Tibial nerve (tissue), 4 donors: Measurements from ENCODE around the gene SPTBN4. TPM values are rescaled to one million over a fixed set of nuclear protein-coding genes. Genes with fewer than 3 reads are reported as not detected.
"Not testable (repeated sequence)": the region's sequence is repeated elsewhere in the genome, so short reads cannot be mapped to it uniquely, and the experiment has no call there.

Experiments used
- DNase-seq, 2 donors: peaks; one replicate each; pipeline ENCODE4 v3.0.0-alpha.2; 2019; ENCODE audit warnings: low spot score in 2 of 2
- H3K27ac ChIP-seq, 4 donors: fragments of 200-600 bp; sonication (generic) in 3 of 4; one replicate each; pipeline ENCODE4 v1.5.1; 2017 to 2019; ENCODE audit warnings: mild to moderate bottlenecking in 1 of 4
- H3K27me3 ChIP-seq, 2 donors: fragments of 200-600 bp; sonication (generic) in 1 of 2; one replicate each; pipeline versions ENCODE4 v1.5.1 to v1.6.0; 2017 to 2019
- H3K36me3 ChIP-seq, 3 donors: fragments of 200-600 bp; sonication (generic); one replicate each; pipeline ENCODE4 v1.5.1; 2018 to 2019
- H3K4me1 ChIP-seq, 4 donors: fragments of 200-600 bp; sonication (generic) in 3 of 4; one replicate each; pipeline ENCODE4 v1.5.1; 2017 to 2019
- H3K4me3 ChIP-seq, 4 donors: fragments of 200-600 bp; sonication (generic) in 3 of 4; one replicate each; pipeline ENCODE4 v1.5.1; 2017 to 2019; ENCODE audit warnings: mild to moderate bottlenecking in 1 of 4, moderate library complexity in 1 of 4
- H3K9me3 ChIP-seq, 4 donors: fragments of 200-600 bp; sonication (generic) in 3 of 4; one replicate each; pipeline ENCODE4 v1.5.1; 2017 to 2019
- EP300 ChIP-seq, 2 donors: sonication (generic); formaldehyde crosslinking; IDR thresholded peaks; one replicate each; pipeline ENCODE4 v1.6.1; 2017; ENCODE audit warnings: antibody characterized with exemption in 2 of 2, mild to moderate bottlenecking in 1 of 2
- POLR2A ChIP-seq, 2 donors: fragments of 450-650 bp; IDR thresholded peaks; one replicate each; pipeline ENCODE4 v1.6.1; 2017; ENCODE audit warnings: antibody characterized with exemption in 2 of 2, mild to moderate bottlenecking in 2 of 2, moderate library complexity in 2 of 2
- WGBS, 2 donors: methylation state at CpG; one replicate each; pipeline ENCODE4 v1.1.5; 2018; 5-methylcytosine and 5-hydroxymethylcytosine counted together
- total RNA-seq, 4 donors: library from RNA; depleted of rRNA; stranded (reverse); fragments of >200 nt; gene quantifications; one replicate each; pipeline ENCODE4 v1.1.0, GENCODE V29; 2016
- TF ChIP-seq, protein P1 (sequence below), 5 experiments: fragments of 200-600 bp in 3 of 5; fragments of 450-650 bp in 2 of 5; sonication (generic) in 3 of 5; IDR thresholded peaks; one replicate each; pipeline ENCODE4 v1.5.1; 2016 to 2019; ENCODE audit warnings: antibody characterized with exemption in 5 of 5, mild to moderate bottlenecking in 3 of 5, moderate library complexity in 2 of 5

Gene SPTBN4
- total RNA-seq, 4 donors from 2014 or later = 14.9 to 24.0 (median 19.7) TPM

DNA sequence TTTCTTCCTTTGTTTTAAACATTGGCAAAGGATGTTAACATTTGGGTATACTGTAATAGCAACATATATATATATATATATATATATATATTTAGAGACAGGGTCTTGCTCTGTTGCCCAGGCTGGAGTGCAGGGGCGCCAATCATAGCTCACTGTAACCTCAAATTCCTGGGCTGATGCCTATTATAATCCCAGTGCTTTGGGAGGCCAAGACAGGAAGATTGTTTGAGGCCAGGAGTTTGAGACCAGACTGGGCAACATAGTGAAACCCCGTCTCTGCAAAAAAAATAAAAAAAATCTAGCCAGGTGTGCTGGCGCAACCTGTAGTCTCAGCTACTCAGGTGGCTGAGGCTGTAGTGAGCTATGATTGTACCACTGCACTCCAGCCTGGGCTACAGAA, 6.6 kb upstream of the SPTBN4 start:
- TF ChIP-seq, protein P1, sequence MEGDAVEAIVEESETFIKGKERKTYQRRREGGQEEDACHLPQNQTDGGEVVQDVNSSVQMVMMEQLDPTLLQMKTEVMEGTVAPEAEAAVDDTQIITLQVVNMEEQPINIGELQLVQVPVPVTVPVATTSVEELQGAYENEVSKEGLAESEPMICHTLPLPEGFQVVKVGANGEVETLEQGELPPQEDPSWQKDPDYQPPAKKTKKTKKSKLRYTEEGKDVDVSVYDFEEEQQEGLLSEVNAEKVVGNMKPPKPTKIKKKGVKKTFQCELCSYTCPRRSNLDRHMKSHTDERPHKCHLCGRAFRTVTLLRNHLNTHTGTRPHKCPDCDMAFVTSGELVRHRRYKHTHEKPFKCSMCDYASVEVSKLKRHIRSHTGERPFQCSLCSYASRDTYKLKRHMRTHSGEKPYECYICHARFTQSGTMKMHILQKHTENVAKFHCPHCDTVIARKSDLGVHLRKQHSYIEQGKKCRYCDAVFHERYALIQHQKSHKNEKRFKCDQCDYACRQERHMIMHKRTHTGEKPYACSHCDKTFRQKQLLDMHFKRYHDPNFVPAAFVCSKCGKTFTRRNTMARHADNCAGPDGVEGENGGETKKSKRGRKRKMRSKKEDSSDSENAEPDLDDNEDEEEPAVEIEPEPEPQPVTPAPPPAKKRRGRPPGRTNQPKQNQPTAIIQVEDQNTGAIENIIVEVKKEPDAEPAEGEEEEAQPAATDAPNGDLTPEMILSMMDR (IDR thresholded peaks at IDR 0.05) = no peak
- TF ChIP-seq EP300 (IDR thresholded peaks at IDR 0.05) (no peak), POLR2A (IDR thresholded peaks at IDR 0.05) (no peak)
- Histone ChIP-seq H3K27ac (no peak overlapping the region), H3K9me3 (no peaks in the 10 kb centered on the region), H3K4me3 (no peak overlapping the region), H3K4me1 (peaks cover 0 to 27% (median 15%) of the 10 kb centered on the region in 4 donors), H3K36me3 (peaks cover 0 to 31% (median 0%) of the 10 kb centered on the region in 3 donors), H3K27me3 (no peaks in the 10 kb centered on the region)
- no peak for DNase-seq
- 89 to 92% methylated on average over 3 of the region's 3 CpGs for WGBS, 2 donors

DNA sequence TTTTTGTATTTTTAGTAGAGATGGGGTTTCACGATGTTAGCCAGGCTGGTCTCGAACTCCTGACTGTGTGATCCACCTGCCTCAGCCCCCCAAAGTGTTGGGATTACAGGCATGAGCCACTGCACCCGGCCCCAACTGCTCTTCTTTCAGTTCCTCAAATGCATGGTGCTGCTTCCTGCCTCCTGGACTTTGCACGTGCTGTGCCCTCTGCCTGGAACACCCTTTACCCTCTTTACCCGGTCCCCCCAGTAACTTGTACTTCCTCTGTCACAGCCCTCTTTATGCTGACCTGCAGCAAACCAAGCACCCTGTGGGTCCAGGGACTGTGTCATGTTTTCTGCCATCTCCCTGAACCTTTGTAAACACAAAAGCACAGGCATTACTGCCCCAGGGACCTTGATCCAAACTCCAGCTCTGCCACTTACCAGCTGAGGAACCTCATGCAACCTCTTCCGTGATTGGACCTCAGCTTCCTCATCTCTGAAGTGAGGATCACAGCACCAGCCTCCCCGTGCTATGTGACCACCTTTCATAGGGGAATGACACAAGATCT, 5.1 kb upstream of the SPTBN4 start:
- Histone ChIP-seq H3K4me3 (no peak overlapping the region), H3K9me3 (no peaks in the 10 kb centered on the region), H3K27ac (peak overlapping the region in 1 of 4 donors; percentile 36), H3K36me3 (peaks cover 0 to 18% (median 0%) of the 10 kb centered on the region in 3 donors), H3K4me1 (peaks cover 0 to 32% (median 23%) of the 10 kb centered on the region in 4 donors), H3K27me3 (no peaks in the 10 kb centered on the region)
- TF ChIP-seq EP300 (IDR thresholded peaks at IDR 0.05) = peak in 1 of 2 donors; percentile 43
- TF ChIP-seq, protein P1 (IDR thresholded peaks at IDR 0.05) = no peak
- WGBS, 2 donors = 68 to 72% methylated on average over 7 of the region's 7 CpGs
- DNase-seq = no peak

DNA sequence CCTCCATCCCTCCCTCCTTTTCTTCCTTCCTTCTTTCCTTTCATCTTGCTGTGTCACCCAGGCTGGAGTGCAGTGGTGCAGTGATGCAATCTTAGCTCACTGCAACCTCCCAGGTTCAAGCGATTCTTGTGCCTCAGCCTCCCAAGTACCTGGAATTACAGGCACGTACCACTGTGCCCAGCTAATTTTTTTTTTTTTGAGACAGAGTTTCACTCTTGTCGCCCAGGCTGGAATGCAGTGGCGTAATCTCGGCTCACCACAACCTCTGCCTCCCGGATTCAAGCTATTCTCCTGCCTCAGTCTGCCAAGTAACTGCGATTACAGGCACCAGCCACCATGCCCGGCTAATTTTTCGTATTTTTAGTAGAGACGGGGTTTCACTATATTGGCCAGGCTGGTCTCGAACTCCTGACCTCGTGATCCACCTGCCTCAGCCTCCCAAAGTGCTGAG, 3.2 kb upstream of the SPTBN4 start:
- Histone ChIP-seq H3K4me1 (peaks cover 0 to 40% (median 29%) of the 10 kb centered on the region in 4 donors), H3K27ac (peak overlapping the region in 3 of 4 donors; percentile 92 to 99 (median 98)), H3K4me3 (peak overlapping the region in 1 of 4 donors; percentile 85)
- 64 to 73% methylated on average over 12 of the region's 12 CpGs for WGBS, 2 donors
- not testable (repeated sequence) for H3K36me3 ChIP-seq, H3K9me3 ChIP-seq, H3K27me3 ChIP-seq, DNase-seq

DNA sequence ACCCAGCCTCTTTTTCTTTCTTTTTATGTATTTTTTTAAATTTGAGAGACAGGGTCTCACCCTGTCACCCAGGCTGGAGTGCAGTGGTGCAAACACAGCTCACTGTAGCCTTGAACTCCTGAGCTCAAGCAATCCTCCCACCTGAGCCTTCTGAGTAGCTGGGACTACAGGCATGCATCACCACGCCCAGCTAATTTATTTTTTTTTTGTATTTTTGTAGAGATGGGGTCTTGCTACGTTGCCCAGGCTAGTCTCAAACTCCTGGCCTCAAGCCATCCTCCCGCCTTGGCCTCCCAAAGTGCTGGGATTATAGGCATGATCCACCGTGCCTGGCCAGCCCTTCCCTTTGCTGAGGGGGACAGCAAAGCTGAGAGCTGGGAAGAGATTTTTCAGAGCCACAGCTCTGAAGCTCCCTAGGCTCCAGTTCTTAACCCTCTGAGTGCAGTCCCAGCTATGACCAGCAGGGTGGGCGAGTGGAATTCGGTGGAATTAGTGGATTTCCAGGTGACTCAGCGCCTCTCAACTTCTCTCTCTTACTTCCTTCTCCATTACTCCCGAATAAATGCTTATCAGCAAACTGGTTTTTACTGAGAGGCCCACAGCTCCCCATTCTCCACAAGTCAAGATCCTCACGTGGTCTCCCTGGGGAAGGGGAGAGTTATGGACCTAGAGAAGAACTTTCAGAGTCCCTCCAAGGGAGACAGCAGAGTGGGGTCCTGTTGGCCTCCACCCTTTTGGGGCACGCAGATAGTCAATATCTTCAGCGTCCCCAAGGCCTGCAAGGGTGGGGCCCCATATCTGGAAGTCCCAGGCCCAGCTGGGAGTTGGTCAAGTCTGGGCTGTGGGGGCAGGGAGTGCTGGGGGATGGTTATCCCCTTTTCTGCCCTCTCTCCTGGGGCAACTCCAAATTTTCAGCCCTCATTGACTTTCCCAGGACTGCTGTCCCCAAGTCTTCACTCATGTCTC, 2.5 kb upstream of the SPTBN4 start:
- peaks cover 0 to 40% (median 29%) of the 10 kb centered on the region in 4 donors for H3K4me1 ChIP-seq
- no peaks in the 10 kb centered on the region for H3K9me3 ChIP-seq
- H3K4me3 ChIP-seq = peak overlapping the region; percentile 59 to 94 (median 78)
- WGBS, 2 donors = 26 to 29% methylated on average over 11 of the region's 11 CpGs
- TF ChIP-seq, protein P1 (IDR thresholded peaks at IDR 0.05) = peak; percentile 77 to 89 (median 84)
- TF ChIP-seq EP300 (IDR thresholded peaks at IDR 0.05) (peak in 1 of 2 donors; percentile 48), POLR2A (IDR thresholded peaks at IDR 0.05) (no peak)
- no peaks in the 10 kb centered on the region for H3K36me3 ChIP-seq
- peak overlapping the region; percentile 92 to 99 (median 96) for H3K27ac ChIP-seq
- DNase-seq = peak; percentile 87 to 95
- H3K27me3 ChIP-seq = no peaks in the 10 kb centered on the region

DNA sequence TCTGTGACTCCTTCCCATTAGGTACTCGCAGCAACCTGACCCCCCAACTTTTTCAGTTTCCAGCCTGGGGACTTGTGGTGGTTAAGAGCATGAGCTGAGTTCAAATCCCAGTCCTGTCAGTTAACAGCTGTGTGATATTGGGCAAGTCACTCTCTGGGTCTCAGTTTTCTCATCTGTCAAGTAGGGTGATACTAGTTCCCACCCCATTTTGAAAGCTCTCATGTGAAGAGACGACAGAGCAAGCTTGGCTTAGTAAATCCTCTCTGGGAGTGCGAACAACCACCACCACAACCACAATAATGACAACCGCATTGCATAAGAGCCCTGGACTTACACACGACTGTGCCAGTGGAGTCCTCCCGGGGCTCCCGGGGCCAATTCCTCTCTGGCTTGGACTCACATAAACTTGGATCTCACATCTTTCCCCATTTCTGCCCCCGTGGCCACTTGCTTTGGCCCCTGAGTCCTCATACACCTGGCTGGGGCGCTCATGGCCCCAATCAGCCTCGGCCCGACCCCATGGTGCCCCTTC, 1.7 kb upstream of the SPTBN4 start:
- 15% methylated on average over 11 of the region's 11 CpGs for WGBS, 2 donors

More for the DNA sequence above, 1.7 kb upstream of the SPTBN4 start:
- H3K9me3 ChIP-seq = no peaks in the 10 kb centered on the region
- no peaks in the 10 kb centered on the region for H3K27me3 ChIP-seq
- H3K4me1 ChIP-seq = peaks cover 0 to 40% (median 29%) of the 10 kb centered on the region in 4 donors
- peak overlapping the region; percentile 59 to 94 (median 78) for H3K4me3 ChIP-seq
- DNase-seq = peak in 1 of 2 donors; percentile 61
- TF ChIP-seq EP300 (IDR thresholded peaks at IDR 0.05) (no peak), POLR2A (IDR thresholded peaks at IDR 0.05) (no peak)
- TF ChIP-seq, protein P1 (IDR thresholded peaks at IDR 0.05) = no peak
- H3K36me3 ChIP-seq = no peaks in the 10 kb centered on the region
- H3K27ac ChIP-seq = peak overlapping the region; percentile 92 to 99 (median 96)
